HG02973 (cell line): ENCODE results near the gene TFB1M.
"Not testable (repeated sequence)": the region's sequence is repeated elsewhere in the genome, so short reads cannot be mapped to it uniquely, and the experiment has no call there.

ENCODE experiments used
- ATAC-seq: cut with Tn5 transposase; IDR thresholded peaks from one replicate; pipeline ENCODE4 v1.9.1; 2021; ENCODE audit warnings: moderate library complexity; ENCODE audit not compliant: unreplicated experiment

TFB1M gene

DNA sequence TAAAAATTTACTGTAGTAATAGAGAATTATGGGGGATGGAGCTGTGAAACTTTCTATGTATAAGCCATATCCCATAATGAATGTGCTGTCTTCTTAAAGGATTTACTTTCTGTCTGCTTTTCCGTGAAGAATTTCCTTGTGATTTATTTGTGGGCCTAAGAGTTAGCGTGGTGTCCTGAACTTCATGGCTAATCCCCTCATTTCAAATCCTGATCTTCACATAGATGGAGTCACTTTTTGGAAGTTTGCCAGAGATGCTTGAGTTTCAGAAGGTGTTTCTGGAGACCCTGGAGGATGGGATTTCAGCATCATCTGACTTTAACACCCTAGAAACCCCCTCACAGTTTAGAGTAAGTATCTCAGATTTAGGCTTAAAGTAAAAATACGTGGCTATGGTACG, 69.8 kb downstream of the TFB1M start:
- no peak for ATAC-seq

DNA sequence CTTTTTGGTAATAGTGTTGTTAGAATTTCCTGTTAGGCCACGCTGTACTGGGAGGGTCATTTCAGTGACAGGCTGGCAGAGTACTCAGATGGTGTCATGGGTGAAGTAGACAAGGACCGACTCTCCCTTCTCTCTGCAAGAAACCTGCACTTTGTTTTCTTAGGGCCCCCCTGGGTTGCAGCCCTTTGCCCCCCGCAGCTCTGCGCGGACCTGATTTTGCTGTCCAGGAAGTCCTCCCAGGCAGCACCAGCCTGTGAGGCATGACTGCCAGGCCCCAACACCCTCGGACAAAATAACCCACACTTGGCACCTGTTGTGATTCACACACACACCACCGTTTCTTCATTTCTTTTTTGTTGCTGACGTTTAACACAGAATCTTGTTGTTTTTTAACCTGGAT, 72.3 kb downstream of the TFB1M start:
- ATAC-seq, result no peak

DNA sequence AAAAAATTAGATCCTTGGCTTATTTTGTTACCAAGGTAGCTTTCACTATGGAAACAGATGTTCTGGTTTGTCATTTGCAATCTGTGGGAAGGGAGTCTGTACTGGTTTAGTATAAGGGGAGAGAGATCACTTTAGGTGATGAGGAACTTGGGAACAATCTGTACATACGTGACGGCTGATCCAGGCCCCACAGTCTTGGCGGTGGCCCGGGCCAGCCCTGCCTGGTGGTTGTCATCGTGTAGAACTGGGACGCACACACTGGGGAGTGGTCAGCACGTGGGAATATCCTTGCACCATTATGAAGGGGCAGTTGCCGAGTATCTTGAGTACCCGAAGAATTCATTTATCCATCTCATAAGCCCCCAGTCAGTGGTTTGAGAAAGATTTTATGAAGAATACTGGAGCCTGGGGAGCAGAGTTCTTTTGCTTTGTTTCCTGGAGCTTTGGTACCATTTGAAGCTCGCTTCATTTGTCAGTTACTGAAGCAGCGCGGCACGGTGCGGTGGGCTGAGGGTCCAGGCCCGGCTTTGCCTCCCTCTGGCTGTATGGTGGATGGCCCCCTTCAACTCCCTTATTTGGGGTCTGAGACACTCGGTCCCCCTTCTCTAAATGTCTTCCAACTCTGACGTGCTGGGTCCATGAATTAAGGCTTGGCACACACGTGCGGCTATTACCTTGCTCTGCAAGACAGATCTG, 73.2 kb downstream of the TFB1M start:
- no peak for ATAC-seq

DNA sequence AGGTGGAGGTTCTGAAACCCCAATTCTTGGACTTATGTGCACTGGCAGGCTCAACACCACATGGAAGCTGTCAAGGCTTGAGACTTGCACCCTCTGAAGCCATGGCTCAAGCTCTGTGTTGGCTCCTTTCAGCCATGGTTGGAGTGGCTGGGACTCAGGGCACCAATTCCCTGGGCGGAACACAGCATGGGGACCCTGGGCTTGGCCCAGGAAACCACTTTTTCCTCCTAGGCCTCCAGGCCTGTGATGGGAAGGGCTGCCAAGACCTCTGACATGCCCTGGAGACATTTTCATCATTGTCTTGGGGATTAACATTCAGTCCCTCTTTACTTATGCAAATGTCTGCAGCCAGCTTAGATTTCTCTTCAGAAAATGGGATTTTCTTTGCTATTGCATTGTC, 76.7 kb downstream of the TFB1M start:
- no peak for ATAC-seq

DNA sequence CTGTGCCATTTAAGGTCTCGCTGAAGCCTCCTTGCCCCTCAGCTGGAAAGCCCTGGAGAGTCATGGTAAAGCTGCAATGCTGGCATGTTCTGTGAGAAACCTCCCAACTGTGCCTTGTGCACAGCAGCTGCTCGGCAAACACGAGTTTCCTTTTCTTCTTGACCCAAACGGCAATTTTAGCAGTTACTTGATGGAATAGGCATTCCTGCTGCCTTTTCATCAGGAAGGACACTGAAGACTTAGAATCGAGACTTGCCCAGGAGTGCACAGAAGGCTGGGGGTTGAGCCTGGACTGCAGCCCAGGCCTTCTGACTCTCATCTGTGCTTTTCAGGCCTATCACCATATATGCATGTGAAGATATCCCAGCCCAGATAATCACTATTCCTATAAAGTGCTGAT, 79.2 kb downstream of the TFB1M start:
- no peak for ATAC-seq

DNA sequence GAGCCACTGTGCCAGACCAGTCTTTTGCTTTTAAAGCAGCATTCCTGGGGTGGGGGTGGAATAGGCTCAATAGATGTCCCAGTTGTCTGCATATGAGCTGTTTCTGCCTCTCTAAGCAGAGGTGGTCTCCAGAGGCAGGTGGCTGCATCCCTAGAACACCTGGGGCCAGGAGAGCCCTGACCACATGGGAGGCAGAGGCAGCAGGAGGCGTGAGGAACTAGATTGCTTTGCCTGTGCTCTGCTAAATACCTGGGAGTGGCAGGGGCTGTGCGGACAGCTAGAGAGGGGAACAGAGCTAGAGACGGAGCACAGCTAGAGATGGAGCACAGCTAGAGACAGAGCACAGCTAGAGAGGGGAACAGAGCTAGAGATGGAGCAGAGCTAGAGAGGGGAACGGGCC, 79.6 kb downstream of the TFB1M start:
- no peak for ATAC-seq

DNA sequence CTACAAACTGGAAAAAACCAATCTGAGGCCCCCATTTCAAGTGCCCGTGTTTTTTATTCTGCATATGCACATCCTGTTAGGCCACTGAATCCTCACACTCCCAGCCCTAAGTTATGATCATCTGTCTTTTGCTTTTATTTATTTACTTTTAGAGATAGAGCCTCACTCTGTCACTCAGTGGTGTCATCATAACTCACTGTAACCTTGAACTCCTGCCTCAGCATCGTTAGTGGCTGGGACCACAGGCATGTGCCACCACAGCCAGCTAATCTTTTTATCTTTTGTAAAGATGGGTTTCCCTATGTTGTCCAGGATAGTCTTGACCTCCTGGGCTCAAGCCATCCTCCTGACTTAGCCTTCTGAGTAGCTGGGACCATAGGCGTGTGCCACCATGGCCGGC, 80.1 kb downstream of the TFB1M start:
- ATAC-seq, result no peak

DNA sequence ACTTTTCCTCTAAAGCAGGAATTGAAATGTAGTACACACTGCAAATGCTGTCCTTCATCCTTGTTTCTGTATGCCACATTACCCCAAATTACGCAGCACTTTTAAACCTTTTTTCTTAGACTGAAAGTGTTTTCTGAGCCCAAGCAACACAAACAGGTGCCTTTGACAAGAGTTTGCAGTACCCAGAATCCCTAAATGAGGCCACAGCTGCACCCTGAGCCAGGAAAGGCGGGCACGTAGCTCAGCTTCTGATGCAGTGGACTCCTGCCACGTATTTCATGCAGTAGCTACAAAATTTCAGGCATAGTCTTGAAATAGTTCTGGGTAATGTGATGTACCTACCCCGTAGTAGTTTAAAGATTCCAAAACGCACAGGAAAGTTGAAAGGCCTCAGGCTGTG, 81.4 kb downstream of the TFB1M start:
- ATAC-seq, result no peak

DNA sequence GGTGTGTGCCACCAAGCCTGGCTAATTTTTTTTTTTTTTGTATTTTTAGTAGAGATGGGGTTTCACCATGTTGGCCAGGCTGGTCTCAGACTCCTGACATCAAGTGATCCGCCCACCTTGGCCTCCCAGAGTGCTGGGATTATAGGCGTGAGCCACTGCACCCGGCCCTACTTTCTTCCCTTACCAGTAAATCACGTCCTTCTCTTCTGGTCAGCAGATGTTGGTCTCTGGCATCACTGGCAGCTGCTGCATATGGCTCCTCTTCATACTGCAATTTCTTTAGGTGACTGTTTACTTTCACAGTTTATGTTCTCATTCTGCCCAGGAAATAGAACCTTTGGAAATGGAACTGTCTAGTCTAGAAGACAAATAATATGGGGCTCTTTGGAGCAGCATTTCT, 83.3 kb downstream of the TFB1M start:
- not testable (repeated sequence) for ATAC-seq

DNA sequence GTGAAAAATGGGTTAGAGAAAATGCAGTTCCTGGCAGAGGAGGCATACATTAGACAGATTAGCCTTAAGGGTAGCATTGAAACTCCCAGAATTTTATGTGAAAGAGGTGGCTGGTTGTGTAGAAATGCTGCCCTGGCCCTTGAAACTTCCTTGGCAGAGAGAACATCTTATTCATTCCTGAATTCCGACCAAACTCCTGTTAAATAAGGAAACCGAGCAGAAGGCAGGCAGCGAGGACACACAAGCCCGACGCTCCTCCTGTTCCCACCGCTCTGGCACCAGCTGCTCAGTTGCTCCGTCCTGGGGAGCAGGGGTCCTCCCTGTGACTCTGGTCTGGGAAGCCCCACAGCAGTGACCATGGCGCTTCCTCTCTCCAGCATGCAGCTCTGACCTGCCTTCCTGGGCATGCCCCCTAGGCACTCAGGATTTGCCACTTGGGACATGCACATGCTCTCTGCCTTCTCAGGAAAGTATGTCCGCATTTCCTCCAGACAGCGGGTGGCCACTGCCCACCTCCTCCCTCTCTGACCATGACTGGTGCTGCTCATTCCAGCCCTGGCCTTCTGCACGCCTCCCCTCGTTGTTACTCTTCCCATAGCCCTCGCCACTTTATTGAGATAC, 85.6 kb downstream of the TFB1M start:
- no peak for ATAC-seq

DNA sequence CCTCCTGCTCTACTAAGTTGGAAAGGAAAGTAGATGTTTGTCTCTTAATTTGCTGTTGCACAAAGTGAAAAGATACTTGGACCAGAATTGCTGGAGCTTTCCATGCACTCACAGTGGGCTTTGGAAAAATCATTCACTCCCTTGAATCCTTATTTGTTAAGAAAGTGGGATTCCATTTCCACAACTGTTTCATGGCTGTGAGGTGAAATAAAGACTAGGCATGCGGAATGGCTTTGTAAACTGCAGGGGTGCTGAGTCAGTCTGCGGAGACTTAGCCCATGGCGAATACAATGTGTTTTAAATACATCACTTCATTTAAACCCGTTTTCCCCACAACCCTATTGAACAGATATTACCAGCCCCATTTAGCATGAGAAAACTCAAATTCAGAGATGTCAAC, 87.2 kb downstream of the TFB1M start:
- ATAC-seq, result no peak

DNA sequence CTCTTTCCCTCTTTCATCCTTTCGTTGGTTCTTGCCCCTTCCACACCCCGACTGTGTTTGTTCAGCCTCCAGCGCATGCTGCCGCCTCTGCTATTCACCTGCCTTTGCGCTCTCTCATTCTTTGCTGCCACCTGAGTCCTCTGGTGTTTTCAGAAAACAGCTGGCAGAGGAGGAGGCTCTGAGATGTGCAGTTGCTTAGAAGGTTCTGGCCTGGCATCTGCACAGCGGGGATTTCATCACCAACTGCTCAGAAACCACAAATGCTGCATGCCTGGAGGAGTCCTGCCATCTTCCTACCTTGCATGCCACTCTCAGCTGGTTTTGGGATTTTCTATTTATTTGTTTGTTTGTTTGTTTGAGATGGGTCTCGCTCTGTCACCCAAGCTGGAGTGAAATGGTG, 89.7 kb downstream of the TFB1M start:
- no peak for ATAC-seq

DNA sequence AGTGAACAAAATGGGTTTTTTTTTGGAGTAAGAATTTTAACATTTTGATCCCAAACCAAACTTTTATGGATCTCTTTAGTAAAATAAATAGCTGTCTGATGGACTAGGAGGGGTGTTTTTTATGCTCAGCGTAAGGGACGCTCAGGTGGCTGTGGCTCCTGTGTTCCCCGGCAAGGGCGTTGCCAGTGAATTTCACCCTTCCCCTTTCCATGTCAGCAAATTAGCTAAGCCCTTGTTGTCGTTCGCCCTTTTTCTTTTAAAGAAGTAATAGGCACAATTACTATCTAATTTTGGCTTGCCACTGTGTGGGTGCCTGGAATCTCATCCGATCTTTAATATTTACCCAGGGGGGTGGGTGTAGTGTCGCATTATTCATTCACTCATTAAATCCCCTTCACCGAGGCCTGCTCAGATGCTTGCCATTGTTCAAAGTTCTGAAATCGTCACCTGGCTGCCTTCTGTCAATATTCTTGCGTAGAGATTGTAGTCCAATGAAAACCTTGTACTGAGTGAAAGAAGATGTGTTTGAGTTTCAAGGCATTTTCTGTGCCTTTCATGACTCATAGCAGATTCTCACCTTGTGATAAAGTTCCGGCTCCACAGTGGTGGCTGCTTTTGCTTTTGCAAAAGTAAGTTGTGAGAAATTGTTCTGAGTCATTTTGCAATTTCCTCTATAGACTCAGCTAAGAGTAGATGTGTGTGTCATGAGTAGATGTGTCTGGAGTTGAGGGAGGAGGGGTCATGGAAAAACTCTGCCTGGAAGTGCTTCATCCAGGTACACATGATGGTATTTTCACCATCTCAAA, 90.4 kb downstream of the TFB1M start:
- peak; percentile 98 for ATAC-seq

DNA sequence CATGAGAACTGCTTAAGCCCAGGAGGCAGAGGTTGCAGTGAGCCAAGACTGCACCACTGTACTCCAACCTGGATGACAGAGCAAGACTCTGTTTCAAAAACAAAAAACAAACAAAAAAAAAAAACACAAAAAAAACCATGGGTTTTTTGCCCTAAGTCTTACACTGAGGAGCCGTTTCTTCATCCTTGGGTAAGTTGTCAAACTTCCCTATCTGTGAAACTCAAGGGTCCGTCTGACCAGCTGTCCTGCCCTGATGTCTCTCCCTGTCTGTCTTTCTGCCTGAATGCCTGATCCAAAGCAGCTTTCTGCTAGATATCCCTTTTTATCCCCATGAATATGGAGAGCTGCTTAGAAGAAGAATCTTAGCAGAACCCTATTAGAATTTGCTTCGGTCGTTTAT, 91.8 kb downstream of the TFB1M start:
- no peak for ATAC-seq

DNA sequence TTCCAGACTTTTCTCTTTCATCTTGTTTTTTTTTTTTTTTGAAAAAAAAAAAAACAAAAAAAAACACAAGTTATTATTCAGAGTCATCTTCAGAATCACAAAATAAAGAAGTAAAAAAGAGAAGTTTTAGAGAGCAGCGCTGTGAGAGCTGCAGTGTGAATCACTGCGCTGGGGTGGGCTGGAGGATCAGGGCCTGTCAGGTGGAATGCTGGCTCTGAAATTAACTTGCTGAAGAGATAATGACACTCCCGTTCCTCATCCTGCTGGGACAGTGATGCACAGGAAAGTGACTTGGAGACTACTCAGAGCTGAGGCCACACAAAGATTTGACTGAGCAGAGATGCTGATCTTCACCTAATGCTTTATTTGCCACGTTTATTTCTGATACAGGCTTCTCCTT, 93.2 kb downstream of the TFB1M start:
- ATAC-seq, result no peak

DNA sequence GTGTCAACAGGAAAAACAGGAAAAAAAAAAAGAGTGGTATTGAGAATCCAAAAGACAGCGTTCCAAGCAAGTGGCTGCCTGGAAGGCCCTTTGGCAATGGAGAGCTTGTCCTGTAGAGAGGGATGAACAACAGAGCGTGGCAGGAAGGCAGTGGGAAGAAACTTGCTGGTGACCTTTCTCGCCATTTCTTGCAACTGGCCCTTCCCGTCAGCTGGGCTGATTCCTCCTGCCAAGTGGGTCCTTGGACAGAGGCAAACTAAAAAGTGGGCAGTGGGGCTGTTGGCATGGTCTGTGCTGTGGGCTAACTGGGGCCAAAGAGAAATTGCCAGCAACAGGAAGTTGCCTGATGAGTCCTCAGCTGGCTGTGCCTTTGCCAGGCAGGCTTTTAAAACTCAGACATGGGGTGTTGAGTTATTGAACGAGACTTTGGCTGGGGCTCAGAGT, 94.4 kb downstream of the TFB1M start:
- ATAC-seq, result no peak

DNA sequence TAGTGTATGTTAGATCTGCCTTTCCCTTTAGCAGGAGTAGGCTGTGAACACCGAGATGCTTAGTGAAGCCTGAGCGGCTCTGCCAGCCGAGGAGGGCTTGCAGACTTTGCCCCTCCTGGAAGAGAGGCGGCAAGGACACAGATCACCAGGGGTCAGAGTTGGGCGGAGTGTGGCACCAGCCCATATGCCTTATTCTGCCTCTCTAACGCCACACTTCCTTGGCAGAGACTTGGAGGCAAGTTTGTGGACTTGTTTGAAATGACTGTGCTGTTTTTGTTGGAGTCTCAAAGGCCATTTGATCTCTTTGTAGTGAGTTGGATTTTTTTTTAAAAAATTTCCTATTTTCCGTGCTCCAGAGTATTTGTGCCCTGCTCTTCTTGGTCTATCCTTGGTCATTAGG, 95.0 kb downstream of the TFB1M start:
- ATAC-seq, result no peak

DNA sequence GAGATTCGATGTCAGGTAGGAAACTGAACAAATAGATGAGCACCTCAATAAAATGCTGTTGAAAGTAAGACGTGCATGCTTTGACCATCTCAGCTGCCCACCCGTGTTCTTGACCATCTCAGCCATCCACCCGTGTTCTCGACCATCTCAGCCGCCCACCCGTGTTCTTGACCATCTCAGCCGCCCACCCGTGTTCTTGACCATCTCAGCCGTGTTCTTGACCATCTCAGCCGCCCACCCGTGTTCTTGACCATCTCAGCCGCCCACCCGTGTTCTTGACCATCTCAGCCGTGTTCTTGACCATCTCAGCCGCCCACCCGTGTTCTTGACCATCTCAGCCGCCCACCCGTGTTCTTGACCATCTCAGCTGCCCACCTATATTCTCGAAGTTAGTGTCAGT, 95.6 kb downstream of the TFB1M start:
- not testable (repeated sequence) for ATAC-seq

DNA sequence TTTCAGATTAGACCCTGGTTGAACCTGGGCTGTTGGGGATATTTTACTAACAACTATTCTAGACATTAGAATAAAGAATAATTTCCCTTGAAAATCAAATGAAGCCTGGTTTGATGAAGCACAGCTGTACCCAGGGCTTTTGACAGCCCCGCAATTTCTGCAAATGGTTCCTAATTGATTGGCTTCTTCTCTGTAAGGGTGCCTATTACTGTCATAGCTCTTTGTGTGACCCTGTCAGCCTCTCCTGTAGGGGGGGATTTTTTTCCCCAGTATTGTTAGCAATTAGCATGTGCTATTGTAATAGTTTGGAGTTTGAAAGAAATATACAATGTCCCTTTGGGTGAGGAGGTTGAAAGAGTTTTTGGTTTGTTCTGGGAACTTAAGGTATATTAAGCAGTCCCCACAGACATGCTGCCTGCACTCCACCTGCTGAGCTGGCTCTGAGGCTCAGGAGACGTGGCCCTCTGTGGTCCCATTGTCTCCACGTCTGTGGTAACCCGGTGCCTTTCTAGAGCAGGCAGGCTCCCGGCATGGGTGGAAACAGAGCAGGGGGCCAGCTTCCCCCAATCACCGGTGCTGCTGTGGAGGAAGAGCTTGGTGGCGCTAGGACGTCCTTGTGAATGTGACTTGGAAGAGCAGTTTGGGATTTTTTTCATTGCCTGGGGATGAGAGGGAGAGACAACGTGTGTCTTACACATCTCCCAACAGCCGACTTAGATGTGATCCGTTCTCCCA, 97.8 kb downstream of the TFB1M start:
- no peak for ATAC-seq

DNA sequence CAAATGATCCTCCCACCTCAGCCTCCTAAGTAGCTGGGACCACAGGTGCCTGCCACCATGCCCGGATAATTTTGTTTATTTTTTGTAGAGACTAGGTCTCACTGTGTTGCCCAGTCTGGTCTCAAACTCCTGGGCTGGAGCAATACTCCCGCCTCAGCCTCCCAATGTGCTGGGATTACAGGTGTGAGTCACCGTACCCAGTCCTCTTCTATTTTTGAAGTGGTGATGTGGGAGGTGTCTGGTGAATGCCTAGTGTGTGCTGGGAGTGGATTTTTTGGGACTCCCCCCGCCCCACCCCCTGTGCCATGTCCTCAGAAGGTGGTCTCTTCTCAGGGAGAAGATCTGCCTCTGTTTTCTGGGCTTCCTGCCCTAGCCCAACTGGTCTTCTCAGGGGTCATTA, 98.4 kb downstream of the TFB1M start:
- ATAC-seq, result no peak

DNA sequence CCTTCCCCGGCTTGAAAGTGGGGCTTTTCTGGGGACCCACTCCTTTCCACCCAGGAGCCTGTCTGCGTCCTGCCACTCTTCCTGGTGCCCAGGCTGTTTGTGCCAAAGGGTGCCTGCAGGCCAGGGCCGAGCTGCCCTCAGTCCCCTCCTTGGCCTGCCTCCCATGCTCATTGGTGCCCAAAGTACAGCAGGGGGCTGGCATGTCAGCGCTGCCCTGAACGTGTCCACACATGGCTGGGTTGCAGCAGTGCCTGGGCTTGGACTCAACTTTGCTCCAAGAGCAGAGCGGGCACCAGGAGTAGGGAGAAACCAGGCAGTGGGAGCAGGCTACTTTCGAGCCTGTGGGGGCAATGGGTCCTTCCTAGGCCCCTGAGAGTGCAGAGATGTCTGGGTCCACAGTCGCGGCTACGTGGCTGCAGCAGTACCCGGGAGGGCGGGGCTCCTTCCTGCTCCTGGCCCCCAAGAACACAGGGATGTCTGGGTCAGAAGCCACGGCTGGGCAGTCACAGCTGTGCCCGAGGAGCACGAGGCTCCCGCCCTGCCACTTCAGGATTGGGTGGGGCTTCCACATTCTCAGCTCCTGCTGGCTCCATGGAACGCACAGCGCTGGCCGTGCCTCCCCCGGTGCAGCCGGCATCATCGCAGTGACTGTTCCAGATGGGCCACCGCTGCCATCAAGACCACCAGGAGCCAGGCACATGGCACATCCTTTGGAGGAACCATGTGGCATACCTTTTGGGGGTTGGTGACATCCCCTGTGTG, 100.5 kb downstream of the TFB1M start:
- no peak for ATAC-seq
